ENCODE data around the gene C5orf34.
"Not testable (repeated sequence)": the region's sequence is repeated elsewhere in the genome, so short reads cannot be mapped to it uniquely, and the experiment has no call there.

Gene C5orf34

GRCh38 chr5:43553381-43553780 is 38.4 kb upstream of the C5orf34 start:
- H3K9me3 ChIP-seq (ENCODE audit: control insufficient read depth in 5 of 5, low read length in 5 of 5), result no peaks in the 10 kb centered on the region
- no peak overlapping the region for H3K27ac ChIP-seq (ENCODE audit: low read depth, low read length)
- H3K36me3 ChIP-seq (ENCODE audit: control insufficient read depth in 5 of 5, insufficient read depth in 5 of 5, low read length in 5 of 5), result peaks cover 0 to 41% (median 16%) of the 10 kb centered on the region in 5 donors
- H3K27me3 ChIP-seq (ENCODE audit: control insufficient read depth in 5 of 5, insufficient read depth in 4 of 5, low read length in 5 of 5), result no peaks in the 10 kb centered on the region
- no peak overlapping the region for H3K4me3 ChIP-seq (ENCODE audit: low read depth in 1 of 5, low read length in 5 of 5)
- H3K9ac ChIP-seq (ENCODE audit: low read length in 5 of 5), result peak overlapping the region in 1 of 5 donors; percentile 44
- peaks cover 0 to 60% (median 40%) of the 10 kb centered on the region in 5 donors for H3K4me1 ChIP-seq (ENCODE audit: control insufficient read depth in 5 of 5, insufficient read depth in 5 of 5, low read length in 5 of 5)

GRCh38 chr5:43551731-43552130 is 36.8 kb upstream of the C5orf34 start:
- Histone ChIP-seq H3K27ac (ENCODE audit: low read depth, low read length) (no peak overlapping the region), H3K27me3 (ENCODE audit: control insufficient read depth in 5 of 5, insufficient read depth in 4 of 5, low read length in 5 of 5) (no peaks in the 10 kb centered on the region), H3K4me3 (ENCODE audit: low read depth in 1 of 5, low read length in 5 of 5) (no peak overlapping the region), H3K36me3 (ENCODE audit: control insufficient read depth in 5 of 5, insufficient read depth in 5 of 5, low read length in 5 of 5) (peaks cover 10 to 51% (median 22%) of the 10 kb centered on the region in 5 donors), H3K9me3 (ENCODE audit: control insufficient read depth in 5 of 5, low read length in 5 of 5) (no peaks in the 10 kb centered on the region), H3K4me1 (ENCODE audit: control insufficient read depth in 5 of 5, insufficient read depth in 5 of 5, low read length in 5 of 5) (peaks cover 0 to 55% (median 35%) of the 10 kb centered on the region in 5 donors), H3K9ac (ENCODE audit: low read length in 5 of 5) (no peak overlapping the region)

- H3K4me3 ChIP-seq (ENCODE audit: low read depth in 1 of 5, low read length in 5 of 5); H3K9ac ChIP-seq (ENCODE audit: low read length in 5 of 5); H3K27ac ChIP-seq (ENCODE audit: low read depth, low read length); H3K9me3 ChIP-seq (ENCODE audit: control insufficient read depth in 5 of 5, low read length in 5 of 5); H3K27me3 ChIP-seq (ENCODE audit: control insufficient read depth in 5 of 5, insufficient read depth in 4 of 5, low read length in 5 of 5): not testable (repeated sequence)
- H3K4me1 ChIP-seq (ENCODE audit: control insufficient read depth in 5 of 5, insufficient read depth in 5 of 5, low read length in 5 of 5), result peaks cover 0 to 36% (median 17%) of the 10 kb centered on the region in 5 donors
- H3K36me3 ChIP-seq (ENCODE audit: control insufficient read depth in 5 of 5, insufficient read depth in 5 of 5, low read length in 5 of 5), result peaks cover 26 to 59% (median 36%) of the 10 kb centered on the region in 5 donors
Measured at GRCh38 chr5:43549272-43549671, 34.3 kb upstream of the C5orf34 start.

- no peaks in the 10 kb centered on the region for H3K27me3 ChIP-seq (ENCODE audit: control insufficient read depth in 5 of 5, insufficient read depth in 4 of 5, low read length in 5 of 5)
- peaks cover 28 to 54% (median 40%) of the 10 kb centered on the region in 5 donors for H3K36me3 ChIP-seq (ENCODE audit: control insufficient read depth in 5 of 5, insufficient read depth in 5 of 5, low read length in 5 of 5)
- no peak overlapping the region for H3K27ac ChIP-seq (ENCODE audit: low read depth, low read length)
Measured at GRCh38 chr5:43548358-43548757, 33.4 kb upstream of the C5orf34 start.

GRCh38 chr5:43547532-43547931 is 32.6 kb upstream of the C5orf34 start:
- H3K4me3 ChIP-seq (ENCODE audit: low read depth in 1 of 5, low read length in 5 of 5), result no peak overlapping the region
- no peak overlapping the region for H3K27ac ChIP-seq (ENCODE audit: low read depth, low read length)
- H3K9me3 ChIP-seq (ENCODE audit: control insufficient read depth in 5 of 5, low read length in 5 of 5), result no peaks in the 10 kb centered on the region
- no peaks in the 10 kb centered on the region for H3K27me3 ChIP-seq (ENCODE audit: control insufficient read depth in 5 of 5, insufficient read depth in 4 of 5, low read length in 5 of 5)
- peaks cover 0 to 32% (median 7%) of the 10 kb centered on the region in 5 donors for H3K4me1 ChIP-seq (ENCODE audit: control insufficient read depth in 5 of 5, insufficient read depth in 5 of 5, low read length in 5 of 5)
- H3K9ac ChIP-seq (ENCODE audit: low read length in 5 of 5), result no peak overlapping the region
- peaks cover 33 to 53% (median 46%) of the 10 kb centered on the region in 5 donors for H3K36me3 ChIP-seq (ENCODE audit: control insufficient read depth in 5 of 5, insufficient read depth in 5 of 5, low read length in 5 of 5)

More at GRCh38 chr5:43548358-43548757, 33.4 kb upstream of the C5orf34 start:
- Histone ChIP-seq H3K4me3 (ENCODE audit: low read depth in 1 of 5, low read length in 5 of 5) (no peak overlapping the region), H3K4me1 (ENCODE audit: control insufficient read depth in 5 of 5, insufficient read depth in 5 of 5, low read length in 5 of 5) (peaks cover 0 to 36% (median 11%) of the 10 kb centered on the region in 5 donors), H3K9me3 (ENCODE audit: control insufficient read depth in 5 of 5, low read length in 5 of 5) (no peaks in the 10 kb centered on the region), H3K9ac (ENCODE audit: low read length in 5 of 5) (no peak overlapping the region)

DNA sequence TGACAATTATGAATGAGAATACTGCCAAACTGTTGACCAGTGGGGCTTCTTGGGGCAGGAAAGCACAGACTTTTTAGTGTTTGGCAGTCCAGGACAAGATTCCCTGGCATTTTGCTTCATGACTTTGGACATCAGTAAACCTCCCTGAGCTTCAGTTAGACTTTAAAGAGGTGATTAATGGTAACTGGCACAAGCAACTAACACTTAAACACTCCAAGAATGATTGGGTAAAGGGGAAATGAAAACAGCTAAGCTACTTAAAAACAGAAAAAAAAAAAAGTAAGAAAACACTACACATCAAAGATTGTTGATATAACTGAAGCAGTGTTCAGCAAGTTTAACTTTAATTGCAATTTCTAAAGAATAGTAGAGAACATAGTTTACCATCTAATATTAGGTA is 28.5 kb upstream of the C5orf34 start:
- peak overlapping the region in 1 of 5 donors; percentile 35 for H3K9ac ChIP-seq (ENCODE audit: low read length in 5 of 5)
- H3K36me3 ChIP-seq (ENCODE audit: control insufficient read depth in 5 of 5, insufficient read depth in 5 of 5, low read length in 5 of 5), result peaks cover 31 to 58% (median 44%) of the 10 kb centered on the region in 5 donors
- no peak overlapping the region for H3K27ac ChIP-seq (ENCODE audit: low read depth, low read length)
- no peak overlapping the region for H3K4me3 ChIP-seq (ENCODE audit: low read depth in 1 of 5, low read length in 5 of 5)
- H3K27me3 ChIP-seq (ENCODE audit: control insufficient read depth in 5 of 5, insufficient read depth in 4 of 5, low read length in 5 of 5), result no peaks in the 10 kb centered on the region
- no peaks in the 10 kb centered on the region for H3K9me3 ChIP-seq (ENCODE audit: control insufficient read depth in 5 of 5, low read length in 5 of 5)
- peaks cover 0 to 12% (median 3%) of the 10 kb centered on the region in 5 donors for H3K4me1 ChIP-seq (ENCODE audit: control insufficient read depth in 5 of 5, insufficient read depth in 5 of 5, low read length in 5 of 5)

DNA sequence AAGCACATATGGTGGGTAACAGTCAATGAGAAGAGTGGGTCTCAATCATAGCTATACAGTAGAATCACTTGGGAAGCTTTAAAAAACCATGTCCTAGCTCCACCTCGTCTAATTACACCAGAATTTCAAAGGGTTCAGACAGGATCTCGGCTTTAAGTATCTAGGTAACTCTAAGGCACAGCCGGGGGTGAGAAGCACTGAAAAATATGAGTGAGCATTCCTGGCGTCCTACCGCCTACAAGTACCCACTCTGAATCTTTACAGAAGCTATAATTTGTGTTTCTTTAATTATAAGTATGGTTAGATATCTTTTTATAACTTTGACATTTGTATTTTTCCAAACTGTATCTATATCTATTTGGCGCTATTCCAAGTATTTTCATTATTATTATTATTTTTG is 25.8 kb upstream of the C5orf34 start:
- H3K9me3 ChIP-seq (ENCODE audit: control insufficient read depth in 5 of 5, low read length in 5 of 5), result no peaks in the 10 kb centered on the region
- H3K4me3 ChIP-seq (ENCODE audit: low read depth in 1 of 5, low read length in 5 of 5), result no peak overlapping the region
- H3K27ac ChIP-seq (ENCODE audit: low read depth, low read length), result no peak overlapping the region
- H3K27me3 ChIP-seq (ENCODE audit: control insufficient read depth in 5 of 5, insufficient read depth in 4 of 5, low read length in 5 of 5), result no peaks in the 10 kb centered on the region
- H3K9ac ChIP-seq (ENCODE audit: low read length in 5 of 5), result no peak overlapping the region
- peaks cover 29 to 59% (median 44%) of the 10 kb centered on the region in 5 donors for H3K36me3 ChIP-seq (ENCODE audit: control insufficient read depth in 5 of 5, insufficient read depth in 5 of 5, low read length in 5 of 5)
- H3K4me1 ChIP-seq (ENCODE audit: control insufficient read depth in 5 of 5, insufficient read depth in 5 of 5, low read length in 5 of 5), result peaks cover 0 to 12% (median 0%) of the 10 kb centered on the region in 5 donors

DNA sequence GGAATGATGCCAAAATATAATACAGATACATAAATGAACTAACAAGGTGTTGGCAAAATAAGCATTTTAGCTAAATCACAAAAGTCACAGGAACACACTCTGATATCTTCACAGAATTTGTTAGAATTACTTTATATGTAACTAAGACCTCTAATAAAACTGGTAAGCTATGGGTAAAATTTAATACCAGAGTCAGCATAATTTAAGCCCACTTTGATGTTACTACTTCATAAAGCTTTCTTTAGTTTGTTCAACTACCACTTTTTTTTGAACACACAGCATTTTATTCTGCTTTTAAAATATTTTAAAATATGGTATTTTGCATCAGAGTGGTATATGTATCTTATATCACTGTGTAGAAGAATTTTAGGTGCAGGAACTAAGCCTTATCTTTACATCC is 22.0 kb upstream of the C5orf34 start:
- Histone ChIP-seq H3K9ac (ENCODE audit: low read length in 5 of 5) (no peak overlapping the region), H3K36me3 (ENCODE audit: control insufficient read depth in 5 of 5, insufficient read depth in 5 of 5, low read length in 5 of 5) (peaks cover 48 to 68% (median 58%) of the 10 kb centered on the region in 5 donors), H3K4me1 (ENCODE audit: control insufficient read depth in 5 of 5, insufficient read depth in 5 of 5, low read length in 5 of 5) (no peaks in the 10 kb centered on the region), H3K4me3 (ENCODE audit: low read depth in 1 of 5, low read length in 5 of 5) (no peak overlapping the region), H3K27ac (ENCODE audit: low read depth, low read length) (no peak overlapping the region), H3K9me3 (ENCODE audit: control insufficient read depth in 5 of 5, low read length in 5 of 5) (no peaks in the 10 kb centered on the region), H3K27me3 (ENCODE audit: control insufficient read depth in 5 of 5, insufficient read depth in 4 of 5, low read length in 5 of 5) (no peaks in the 10 kb centered on the region)

- Histone ChIP-seq H3K36me3 (ENCODE audit: control insufficient read depth in 5 of 5, insufficient read depth in 5 of 5, low read length in 5 of 5) (peaks cover 64 to 86% (median 71%) of the 10 kb centered on the region in 5 donors), H3K9me3 (ENCODE audit: control insufficient read depth in 5 of 5, low read length in 5 of 5) (no peaks in the 10 kb centered on the region), H3K4me3 (ENCODE audit: low read depth in 1 of 5, low read length in 5 of 5) (no peak overlapping the region), H3K4me1 (ENCODE audit: control insufficient read depth in 5 of 5, insufficient read depth in 5 of 5, low read length in 5 of 5) (no peaks in the 10 kb centered on the region), H3K9ac (ENCODE audit: low read length in 5 of 5) (no peak overlapping the region), H3K27ac (ENCODE audit: low read depth, low read length) (no peak overlapping the region), H3K27me3 (ENCODE audit: control insufficient read depth in 5 of 5, insufficient read depth in 4 of 5, low read length in 5 of 5) (no peaks in the 10 kb centered on the region)
Measured at GRCh38 chr5:43533646-43534045, 18.7 kb upstream of the C5orf34 start.

DNA sequence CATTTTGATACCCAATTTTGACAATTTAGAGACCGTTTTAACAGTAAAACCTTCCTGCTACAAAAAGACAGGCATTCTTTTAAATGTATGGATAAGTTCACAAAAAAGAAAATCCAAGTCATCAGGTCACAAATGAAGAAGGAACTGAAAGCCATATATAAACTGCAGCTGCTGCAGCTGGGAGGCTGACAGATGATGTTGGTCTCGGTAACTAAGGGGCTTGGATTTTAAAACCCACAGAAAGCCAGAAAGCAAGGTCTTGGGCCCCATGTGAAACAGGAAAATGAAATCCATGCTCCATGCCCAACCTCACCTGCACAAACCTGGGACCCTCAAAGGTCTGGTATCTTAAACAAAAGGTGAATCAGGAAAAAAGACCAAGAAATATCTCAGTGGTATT is 15.7 kb upstream of the C5orf34 start:
- Histone ChIP-seq H3K9ac (ENCODE audit: low read length in 5 of 5) (no peak overlapping the region), H3K36me3 (ENCODE audit: control insufficient read depth in 5 of 5, insufficient read depth in 5 of 5, low read length in 5 of 5) (peaks cover 62 to 77% (median 67%) of the 10 kb centered on the region in 5 donors), H3K27me3 (ENCODE audit: control insufficient read depth in 5 of 5, insufficient read depth in 4 of 5, low read length in 5 of 5) (no peaks in the 10 kb centered on the region), H3K27ac (ENCODE audit: low read depth, low read length) (no peak overlapping the region), H3K9me3 (ENCODE audit: control insufficient read depth in 5 of 5, low read length in 5 of 5) (no peaks in the 10 kb centered on the region), H3K4me3 (ENCODE audit: low read depth in 1 of 5, low read length in 5 of 5) (no peak overlapping the region), H3K4me1 (ENCODE audit: control insufficient read depth in 5 of 5, insufficient read depth in 5 of 5, low read length in 5 of 5) (no peaks in the 10 kb centered on the region)
